Panc1 (cell line): ENCODE data around the gene WNT3A. TPM values are rescaled to one million over a fixed set of nuclear protein-coding genes. Genes with fewer than 3 reads are reported as not detected.

ENCODE experiments used
- ATAC-seq: fragments of 200-7000 bp; cut with Tn5 transposase; 2 replicates; pipeline ENCODE4 v1.9.1; 2020; ENCODE audit warnings: mild to moderate bottlenecking, moderate library complexity
- BruUV-seq: library from RNA; stranded (reverse); fragments of 400-500 nt; replicated peaks from 2 replicates; lab custom pipeline; 2021; lab: Mats Ljungman, UMichigan
- CTCF ChIA-PET: fragments of 300-600 bp; sonication (Branson Sonifier 250); formaldehyde crosslinking; loops from one replicate; lab custom pipeline; 2022; ENCODE audit warnings: antibody characterized with exemption; lab: Charles Lee
- POLR2A ChIA-PET: fragments of 300-600 bp; sonication (Branson Sonifier 250); formaldehyde crosslinking; loops from one replicate; lab custom pipeline; 2022; ENCODE audit warnings: antibody characterized with exemption; lab: Charles Lee
- DNase-seq: peaks from one replicate; pipeline ENCODE4 v3.0.0-alpha.2; 2010; ENCODE audit warnings: low read depth, low spot score
- H3K27ac ChIP-seq: 2 replicates; pipeline ENCODE4 v1.5.1; 2011; ENCODE audit warnings: mild to moderate bottlenecking, low read length, inconsistent platforms
- H3K27me3 ChIP-seq: fragments of 200-500 bp; sonication (Bioruptor generic); 2 replicates; pipeline ENCODE4 v1.6.0; 2014; ENCODE audit warnings: low read length, inconsistent platforms; ENCODE audit not compliant: control insufficient read depth, insufficient read depth
- H3K36me3 ChIP-seq: fragments of 200-500 bp; sonication (Bioruptor generic); 2 replicates; pipeline ENCODE4 v1.5.1; 2014; ENCODE audit warnings: inconsistent platforms, mild to moderate bottlenecking, low read length, moderate library complexity; ENCODE audit not compliant: control insufficient read depth, insufficient read depth
- H3K4me1 ChIP-seq: 2 replicates; pipeline ENCODE4 v1.5.1; 2011; ENCODE audit warnings: inconsistent platforms, mild to moderate bottlenecking, low read length, moderate library complexity; ENCODE audit not compliant: control insufficient read depth, insufficient read depth
- H3K4me3 ChIP-seq, 2 experiments: 2 replicates each; pipeline ENCODE4 v1.5.1; 2011 to 2012; ENCODE audit warnings: low read depth in 2 of 2, low read length in 2 of 2, mild to moderate bottlenecking in 2 of 2, inconsistent platforms in 1 of 2, moderate library complexity in 1 of 2
- H3K9me3 ChIP-seq: fragments of 200-500 bp; sonication (Bioruptor generic); 2 replicates; pipeline ENCODE4 v1.5.1; 2014; ENCODE audit warnings: low read depth, mild to moderate bottlenecking, inconsistent platforms, low read length, moderate library complexity; ENCODE audit not compliant: control insufficient read depth, insufficient read depth
- POLR2AphosphoS5 ChIP-seq: IDR thresholded peaks from 2 replicates; pipeline ENCODE4 v1.6.1; 2012; ENCODE audit warnings: mild to moderate bottlenecking, low read depth, low read length, moderate library complexity
- SIN3A ChIP-seq: IDR thresholded peaks from 2 replicates; pipeline ENCODE4 v1.6.1; 2012; ENCODE audit warnings: low read depth, mild to moderate bottlenecking, low read length, moderate library complexity, borderline replicate concordance; ENCODE audit not compliant: insufficient read depth
- TCF7L2 ChIP-seq: IDR thresholded peaks from 2 replicates; pipeline ENCODE4 v1.6.1; 2011; ENCODE audit warnings: mild to moderate bottlenecking, low read depth, low read length, inconsistent platforms
- in situ Hi-C: cut with HindIII; loops from 2 replicates; pipeline ENCODE4 v1.10.0; 2016; ENCODE audit warnings: low sequenced_read_pairs, low pct_unique_long_range_greater_than_20kb
- intact Hi-C: fragments of 100-400 bp; cut with micrococcal nuclease; formaldehyde crosslinking; loops from one replicate; pipeline ENCODE4 v1.10.0; 2022; ENCODE audit not compliant: unreplicated experiment
- total RNA-seq: library from RNA; stranded (reverse); gene quantifications from one replicate; pipeline ENCODE4 v1.2.1, GENCODE V29; 2021; ENCODE audit not compliant: unreplicated experiment
- TF ChIP-seq, protein P1 (sequence below), 2 experiments: IDR thresholded peaks; 2 replicates each; pipeline ENCODE4 v1.6.1; 2011 to 2012; ENCODE audit warnings: low read depth in 2 of 2, control low read depth in 1 of 2, low read length in 1 of 2, mild to moderate bottlenecking in 1 of 2, moderate library complexity in 1 of 2; ENCODE audit not compliant: insufficient read depth in 1 of 2
- TF ChIP-seq, protein P2 (sequence below): fragments of 450-650 bp; IDR thresholded peaks from 2 replicates; pipeline ENCODE4 v1.5.1; 2017; ENCODE audit warnings: mild to moderate bottlenecking

The WNT3A gene
- total RNA-seq, 1 experiment from 2014 or later: not detected

DNA sequence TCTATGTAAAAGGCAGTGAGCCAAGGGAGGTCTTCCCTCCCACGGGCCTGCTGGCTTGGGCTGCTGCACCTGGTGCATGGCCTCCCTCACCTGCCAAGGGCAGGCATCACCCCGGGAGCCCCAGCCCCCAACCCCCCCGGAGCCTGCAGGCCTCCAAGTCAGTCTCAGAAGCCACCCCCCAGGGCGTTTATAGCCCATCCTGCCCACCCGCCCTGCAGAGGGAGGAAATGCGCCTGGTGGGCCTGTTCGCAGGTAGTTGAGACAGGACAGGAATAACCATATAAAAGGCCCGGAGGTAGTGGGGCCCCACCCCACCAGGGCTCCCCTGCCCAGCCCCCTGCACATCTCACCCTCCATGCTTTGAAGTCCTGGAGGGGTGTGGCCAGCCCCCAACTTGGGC lies 57.5 kb downstream of the WNT3A start:
- ATAC-seq (no peak), DNase-seq (no peak)
- no peaks in the 10 kb centered on the region; the same call in 1 of the 2 replicates for H3K27me3 ChIP-seq
- no peaks in the 10 kb centered on the region for H3K9me3 ChIP-seq
- ChIA-PET CTCF (no interaction called here), POLR2A (no interaction called here)
- TF ChIP-seq TCF7L2: no peak
- TF ChIP-seq, protein P1, sequence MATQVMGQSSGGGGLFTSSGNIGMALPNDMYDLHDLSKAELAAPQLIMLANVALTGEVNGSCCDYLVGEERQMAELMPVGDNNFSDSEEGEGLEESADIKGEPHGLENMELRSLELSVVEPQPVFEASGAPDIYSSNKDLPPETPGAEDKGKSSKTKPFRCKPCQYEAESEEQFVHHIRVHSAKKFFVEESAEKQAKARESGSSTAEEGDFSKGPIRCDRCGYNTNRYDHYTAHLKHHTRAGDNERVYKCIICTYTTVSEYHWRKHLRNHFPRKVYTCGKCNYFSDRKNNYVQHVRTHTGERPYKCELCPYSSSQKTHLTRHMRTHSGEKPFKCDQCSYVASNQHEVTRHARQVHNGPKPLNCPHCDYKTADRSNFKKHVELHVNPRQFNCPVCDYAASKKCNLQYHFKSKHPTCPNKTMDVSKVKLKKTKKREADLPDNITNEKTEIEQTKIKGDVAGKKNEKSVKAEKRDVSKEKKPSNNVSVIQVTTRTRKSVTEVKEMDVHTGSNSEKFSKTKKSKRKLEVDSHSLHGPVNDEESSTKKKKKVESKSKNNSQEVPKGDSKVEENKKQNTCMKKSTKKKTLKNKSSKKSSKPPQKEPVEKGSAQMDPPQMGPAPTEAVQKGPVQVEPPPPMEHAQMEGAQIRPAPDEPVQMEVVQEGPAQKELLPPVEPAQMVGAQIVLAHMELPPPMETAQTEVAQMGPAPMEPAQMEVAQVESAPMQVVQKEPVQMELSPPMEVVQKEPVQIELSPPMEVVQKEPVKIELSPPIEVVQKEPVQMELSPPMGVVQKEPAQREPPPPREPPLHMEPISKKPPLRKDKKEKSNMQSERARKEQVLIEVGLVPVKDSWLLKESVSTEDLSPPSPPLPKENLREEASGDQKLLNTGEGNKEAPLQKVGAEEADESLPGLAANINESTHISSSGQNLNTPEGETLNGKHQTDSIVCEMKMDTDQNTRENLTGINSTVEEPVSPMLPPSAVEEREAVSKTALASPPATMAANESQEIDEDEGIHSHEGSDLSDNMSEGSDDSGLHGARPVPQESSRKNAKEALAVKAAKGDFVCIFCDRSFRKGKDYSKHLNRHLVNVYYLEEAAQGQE (IDR thresholded peaks at IDR 0.05; ENCODE audit: insufficient read depth in 1 of 2, low read depth in 2 of 2, low read length in 1 of 2): no peak
- no peak for TF ChIP-seq POLR2AphosphoS5
- TF ChIP-seq SIN3A: no peak
- H3K27ac ChIP-seq: no peak overlapping the region
- in situ Hi-C loops (no loop called here), intact Hi-C loops (no loop called here)
- peaks cover 3% of the 10 kb centered on the region; the same call in 1 of the 2 replicates for H3K4me1 ChIP-seq
- no peak overlapping the region for H3K4me3 ChIP-seq
- no peaks in the 10 kb centered on the region for H3K36me3 ChIP-seq
- BruUV-seq: no TSS peak

DNA sequence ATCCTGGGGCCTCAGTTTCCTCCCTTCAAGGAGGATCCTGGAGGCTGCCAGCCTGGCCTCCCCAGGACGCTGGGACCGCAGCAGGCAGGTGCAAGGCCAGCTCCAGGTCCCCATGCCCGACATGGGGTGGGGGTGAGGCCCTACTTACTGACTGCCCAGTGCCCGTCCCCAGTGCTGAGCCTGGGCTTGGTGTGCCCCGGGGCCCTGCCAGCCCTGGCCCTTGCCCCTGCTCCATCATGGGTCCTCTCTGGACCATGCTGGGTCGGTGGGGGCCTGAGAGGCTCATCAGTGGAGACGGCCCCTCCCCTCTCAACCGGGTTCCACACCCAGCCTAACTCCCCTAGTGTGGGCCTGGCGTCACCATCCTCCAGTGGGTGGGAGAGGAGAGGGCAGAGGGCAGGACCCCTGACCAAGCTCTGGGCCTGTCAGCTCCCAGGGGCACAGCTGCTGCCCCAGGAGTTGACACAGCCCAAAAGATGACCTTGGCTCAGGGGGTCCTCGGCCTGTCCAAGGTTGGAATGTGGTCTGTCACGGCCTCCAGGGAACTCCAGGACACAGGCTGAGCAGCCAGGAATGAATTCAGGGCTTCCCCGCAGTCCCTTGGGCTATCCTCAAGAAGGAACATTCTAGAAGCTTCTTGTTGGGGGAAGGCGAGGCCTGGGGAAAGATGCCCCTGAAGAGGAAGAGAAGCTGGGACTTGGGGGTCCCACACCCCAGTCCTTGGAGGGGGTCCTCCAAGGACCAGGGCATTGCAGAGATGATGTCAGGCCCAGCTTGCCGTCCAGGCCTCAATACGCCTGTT lies 58.1 kb downstream of the WNT3A start:
- DNase-seq (no peak), ATAC-seq (no peak)
- ChIA-PET POLR2A (no interaction called here), CTCF (no interaction called here)
- H3K9me3 ChIP-seq: no peaks in the 10 kb centered on the region
- intact Hi-C loops (no loop called here), in situ Hi-C loops (no loop called here)
- TF ChIP-seq TCF7L2 (no peak), POLR2AphosphoS5 (no peak), SIN3A (no peak)
- TF ChIP-seq, protein P2, sequence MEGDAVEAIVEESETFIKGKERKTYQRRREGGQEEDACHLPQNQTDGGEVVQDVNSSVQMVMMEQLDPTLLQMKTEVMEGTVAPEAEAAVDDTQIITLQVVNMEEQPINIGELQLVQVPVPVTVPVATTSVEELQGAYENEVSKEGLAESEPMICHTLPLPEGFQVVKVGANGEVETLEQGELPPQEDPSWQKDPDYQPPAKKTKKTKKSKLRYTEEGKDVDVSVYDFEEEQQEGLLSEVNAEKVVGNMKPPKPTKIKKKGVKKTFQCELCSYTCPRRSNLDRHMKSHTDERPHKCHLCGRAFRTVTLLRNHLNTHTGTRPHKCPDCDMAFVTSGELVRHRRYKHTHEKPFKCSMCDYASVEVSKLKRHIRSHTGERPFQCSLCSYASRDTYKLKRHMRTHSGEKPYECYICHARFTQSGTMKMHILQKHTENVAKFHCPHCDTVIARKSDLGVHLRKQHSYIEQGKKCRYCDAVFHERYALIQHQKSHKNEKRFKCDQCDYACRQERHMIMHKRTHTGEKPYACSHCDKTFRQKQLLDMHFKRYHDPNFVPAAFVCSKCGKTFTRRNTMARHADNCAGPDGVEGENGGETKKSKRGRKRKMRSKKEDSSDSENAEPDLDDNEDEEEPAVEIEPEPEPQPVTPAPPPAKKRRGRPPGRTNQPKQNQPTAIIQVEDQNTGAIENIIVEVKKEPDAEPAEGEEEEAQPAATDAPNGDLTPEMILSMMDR: no peak
- TF ChIP-seq, protein P1 (IDR thresholded peaks at IDR 0.05; ENCODE audit: insufficient read depth in 1 of 2, low read depth in 2 of 2, low read length in 1 of 2): no peak
- no peak overlapping the region for H3K27ac ChIP-seq
- no peaks in the 10 kb centered on the region; the same call in 1 of the 2 replicates for H3K27me3 ChIP-seq
- BruUV-seq: no TSS peak
- no peak overlapping the region for H3K4me3 ChIP-seq
- H3K36me3 ChIP-seq: no peaks in the 10 kb centered on the region
- H3K4me1 ChIP-seq: peaks cover under 1% of the 10 kb centered on the region; the same call in 1 of the 2 replicates
